Hypothalamus (tissue), 51 donors: Measurements from ENCODE around the gene RASL12.
"Not testable (repeated sequence)": the region's sequence is repeated elsewhere in the genome, so short reads cannot be mapped to it uniquely, and the experiment has no call there.

Experiments used
- DNase-seq, 51 donors: peaks; one replicate each; lab custom pipeline; 2025; lab: John Stamatoyannopoulos, UW

The RASL12 gene

GRCh38 chr15:65076486-65077290 lies 8.9 kb upstream of the RASL12 start, which contains the start of gene KBTBD13:
Gene KBTBD13, plus strand, starts transcription at chr15:65076746. Its CDS starts 70 bp downstream, at chr15:65076816.
- DNase-seq, result no peak

- DNase-seq, result not testable (repeated sequence)
These were observed 8.0 kb upstream of the RASL12 start for GRCh38 chr15:65075607-65076395.

GRCh38 chr15:65074946-65075345 lies 7.2 kb upstream of the RASL12 start:
- not testable (repeated sequence) for DNase-seq

GRCh38 chr15:65072617-65073016 lies 4.8 kb upstream of the RASL12 start:
- no peak for DNase-seq

- no peak for DNase-seq
These were observed 4.2 kb upstream of the RASL12 start for GRCh38 chr15:65072027-65072426.

- peak in 20 of 51 donors; percentile 21 to 74 (median 52) for DNase-seq
These were observed 3.6 kb upstream of the RASL12 start for GRCh38 chr15:65071381-65071811.

- DNase-seq, result no peak
These were observed 2.2 kb upstream of the RASL12 start for GRCh38 chr15:65069779-65070546.

- DNase-seq, result no peak
These were observed 1.4 kb upstream of the RASL12 start for GRCh38 chr15:65069179-65069578.

GRCh38 chr15:65068403-65068788 lies 605 bp upstream of the RASL12 start:
- DNase-seq, result peak in 1 of 51 donors; percentile 30

- DNase-seq, result no peak
These were observed 510 bp downstream of the RASL12 start for GRCh38 chr15:65067317-65067644.

GRCh38 chr15:65066635-65067316 lies 1.0 kb downstream of the RASL12 start:
- peak in 3 of 51 donors; percentile 11 to 49 (median 25) for DNase-seq

- DNase-seq, result no peak
These were observed 1.7 kb downstream of the RASL12 start for GRCh38 chr15:65066001-65066634.

GRCh38 chr15:65062726-65063125 lies 5.1 kb downstream of the RASL12 start:
- no peak for DNase-seq

GRCh38 chr15:65062061-65062460 lies 5.7 kb downstream of the RASL12 start:
- no peak for DNase-seq

- peak in 39 of 51 donors; percentile 18 to 87 (median 61) for DNase-seq
These were observed 7.0 kb downstream of the RASL12 start for GRCh38 chr15:65060641-65061397.

GRCh38 chr15:65059931-65060596 lies 7.7 kb downstream of the RASL12 start:
- DNase-seq, result no peak

- no peak for DNase-seq
These were observed 8.4 kb downstream of the RASL12 start for GRCh38 chr15:65059369-65059750.
